Measurements from ENCODE around the gene GLIS1. TPM values are rescaled to one million over a fixed set of nuclear protein-coding genes. Genes with fewer than 3 reads are reported as not detected.

Gene GLIS1
- total RNA-seq, 1 experiment from 2014 or later, result 0.24 TPM

- ATAC-seq (peak; percentile 87), DNase-seq (ENCODE audit: low spot score) (peak; percentile 93)
- no peaks in the 10 kb centered on the region; the same call in 1 of the 2 replicates for H3K27me3 Mint-ChIP-seq (ENCODE audit: low read depth)
- H3K36me3 Mint-ChIP-seq, result no peaks in the 10 kb centered on the region; the same call in 1 of the 2 replicates
- TF ChIP-seq ETV6 (CRISPR knock-in tag; IDR thresholded peaks at IDR 0.05), result peak; percentile 57; the same call in 1 of the 2 replicates
- 0 out of 2 replicates have a peak, but pooled peaks have one; percentile 20 for TF ChIP-seq FOXK1 (CRISPR knock-in tag; IDR thresholded peaks at IDR 0.05)
- TF ChIP-seq, protein P1, sequence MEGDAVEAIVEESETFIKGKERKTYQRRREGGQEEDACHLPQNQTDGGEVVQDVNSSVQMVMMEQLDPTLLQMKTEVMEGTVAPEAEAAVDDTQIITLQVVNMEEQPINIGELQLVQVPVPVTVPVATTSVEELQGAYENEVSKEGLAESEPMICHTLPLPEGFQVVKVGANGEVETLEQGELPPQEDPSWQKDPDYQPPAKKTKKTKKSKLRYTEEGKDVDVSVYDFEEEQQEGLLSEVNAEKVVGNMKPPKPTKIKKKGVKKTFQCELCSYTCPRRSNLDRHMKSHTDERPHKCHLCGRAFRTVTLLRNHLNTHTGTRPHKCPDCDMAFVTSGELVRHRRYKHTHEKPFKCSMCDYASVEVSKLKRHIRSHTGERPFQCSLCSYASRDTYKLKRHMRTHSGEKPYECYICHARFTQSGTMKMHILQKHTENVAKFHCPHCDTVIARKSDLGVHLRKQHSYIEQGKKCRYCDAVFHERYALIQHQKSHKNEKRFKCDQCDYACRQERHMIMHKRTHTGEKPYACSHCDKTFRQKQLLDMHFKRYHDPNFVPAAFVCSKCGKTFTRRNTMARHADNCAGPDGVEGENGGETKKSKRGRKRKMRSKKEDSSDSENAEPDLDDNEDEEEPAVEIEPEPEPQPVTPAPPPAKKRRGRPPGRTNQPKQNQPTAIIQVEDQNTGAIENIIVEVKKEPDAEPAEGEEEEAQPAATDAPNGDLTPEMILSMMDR (IDR thresholded peaks at IDR 0.05), result peak; percentile 74
- TF ChIP-seq ATF2 (CRISPR knock-in tag; IDR thresholded peaks at IDR 0.05; ENCODE audit: borderline replicate concordance, low read depth), result no peak
- TF ChIP-seq, protein P2, sequence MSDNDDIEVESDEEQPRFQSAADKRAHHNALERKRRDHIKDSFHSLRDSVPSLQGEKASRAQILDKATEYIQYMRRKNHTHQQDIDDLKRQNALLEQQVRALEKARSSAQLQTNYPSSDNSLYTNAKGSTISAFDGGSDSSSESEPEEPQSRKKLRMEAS (CRISPR knock-in tag; IDR thresholded peaks at IDR 0.05), result 0 out of 2 replicates have a peak, but pooled peaks have one; percentile 25
- no peak for TF ChIP-seq E2F1 (CRISPR knock-in tag; IDR thresholded peaks at IDR 0.05)
- no peak for TF ChIP-seq ESRRA (CRISPR knock-in tag; IDR thresholded peaks at IDR 0.05; ENCODE audit: borderline replicate concordance)
- peaks cover 11% of the 10 kb centered on the region for H3K9me3 Mint-ChIP-seq
- H3K27ac Mint-ChIP-seq, result no peak overlapping the region
- no peak overlapping the region for H3K4me3 Mint-ChIP-seq
- ChIA-PET POLR2A (no interaction called here), CTCF (interaction anchor here (0.5 to 8.7 kb wide), 74 partner anchors 8 to 474 kb away, joined by 3 to 192 read pairs (median 5); no protein-coding TSS in a partner anchor)
- peaks cover 13% of the 10 kb centered on the region for H3K4me1 Mint-ChIP-seq
Observed at GRCh38 chr1:53485478-53486394, 253.2 kb downstream of the GLIS1 start.

- Mint-ChIP-seq H3K4me1 (peaks cover 14% of the 10 kb centered on the region), H3K27me3 (ENCODE audit: low read depth) (peaks cover 2% of the 10 kb centered on the region), H3K4me3 (no peak overlapping the region), H3K36me3 (no peaks in the 10 kb centered on the region; the same call in 1 of the 2 replicates), H3K9me3 (peaks cover 8% of the 10 kb centered on the region; the same call in 1 of the 2 replicates), H3K27ac (no peak overlapping the region)
- ATAC-seq (peak; percentile 6; the same call in 1 of the 2 replicates), DNase-seq (ENCODE audit: low spot score) (no peak)
- TF ChIP-seq ZBTB43 (CRISPR knock-in tag; IDR thresholded peaks at IDR 0.05) (no peak), ZBTB21 (CRISPR knock-in tag; IDR thresholded peaks at IDR 0.05; ENCODE audit: borderline replicate concordance) (no peak), HMGXB4 (CRISPR knock-in tag; IDR thresholded peaks at IDR 0.05) (no peak), NR3C1 (CRISPR knock-in tag; conservative IDR thresholded peaks at IDR 0.05; ENCODE audit: low read depth) (no peak), PRRX2 (CRISPR knock-in tag; IDR thresholded peaks at IDR 0.05) (no peak), TCF7 (CRISPR knock-in tag; IDR thresholded peaks at IDR 0.05; ENCODE audit: low read depth) (no peak), TEAD1 (CRISPR knock-in tag; IDR thresholded peaks at IDR 0.05) (no peak), CREB1 (CRISPR knock-in tag; IDR thresholded peaks at IDR 0.05) (no peak), GTF2I (CRISPR knock-in tag; conservative IDR thresholded peaks at IDR 0.05) (no peak)
- TF ChIP-seq, protein P3, sequence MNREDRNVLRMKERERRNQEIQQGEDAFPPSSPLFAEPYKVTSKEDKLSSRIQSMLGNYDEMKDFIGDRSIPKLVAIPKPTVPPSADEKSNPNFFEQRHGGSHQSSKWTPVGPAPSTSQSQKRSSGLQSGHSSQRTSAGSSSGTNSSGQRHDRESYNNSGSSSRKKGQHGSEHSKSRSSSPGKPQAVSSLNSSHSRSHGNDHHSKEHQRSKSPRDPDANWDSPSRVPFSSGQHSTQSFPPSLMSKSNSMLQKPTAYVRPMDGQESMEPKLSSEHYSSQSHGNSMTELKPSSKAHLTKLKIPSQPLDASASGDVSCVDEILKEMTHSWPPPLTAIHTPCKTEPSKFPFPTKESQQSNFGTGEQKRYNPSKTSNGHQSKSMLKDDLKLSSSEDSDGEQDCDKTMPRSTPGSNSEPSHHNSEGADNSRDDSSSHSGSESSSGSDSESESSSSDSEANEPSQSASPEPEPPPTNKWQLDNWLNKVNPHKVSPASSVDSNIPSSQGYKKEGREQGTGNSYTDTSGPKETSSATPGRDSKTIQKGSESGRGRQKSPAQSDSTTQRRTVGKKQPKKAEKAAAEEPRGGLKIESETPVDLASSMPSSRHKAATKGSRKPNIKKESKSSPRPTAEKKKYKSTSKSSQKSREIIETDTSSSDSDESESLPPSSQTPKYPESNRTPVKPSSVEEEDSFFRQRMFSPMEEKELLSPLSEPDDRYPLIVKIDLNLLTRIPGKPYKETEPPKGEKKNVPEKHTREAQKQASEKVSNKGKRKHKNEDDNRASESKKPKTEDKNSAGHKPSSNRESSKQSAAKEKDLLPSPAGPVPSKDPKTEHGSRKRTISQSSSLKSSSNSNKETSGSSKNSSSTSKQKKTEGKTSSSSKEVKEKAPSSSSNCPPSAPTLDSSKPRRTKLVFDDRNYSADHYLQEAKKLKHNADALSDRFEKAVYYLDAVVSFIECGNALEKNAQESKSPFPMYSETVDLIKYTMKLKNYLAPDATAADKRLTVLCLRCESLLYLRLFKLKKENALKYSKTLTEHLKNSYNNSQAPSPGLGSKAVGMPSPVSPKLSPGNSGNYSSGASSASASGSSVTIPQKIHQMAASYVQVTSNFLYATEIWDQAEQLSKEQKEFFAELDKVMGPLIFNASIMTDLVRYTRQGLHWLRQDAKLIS (CRISPR knock-in tag; IDR thresholded peaks at IDR 0.05; ENCODE audit: borderline replicate concordance), result no peak
- TF ChIP-seq, protein P4, sequence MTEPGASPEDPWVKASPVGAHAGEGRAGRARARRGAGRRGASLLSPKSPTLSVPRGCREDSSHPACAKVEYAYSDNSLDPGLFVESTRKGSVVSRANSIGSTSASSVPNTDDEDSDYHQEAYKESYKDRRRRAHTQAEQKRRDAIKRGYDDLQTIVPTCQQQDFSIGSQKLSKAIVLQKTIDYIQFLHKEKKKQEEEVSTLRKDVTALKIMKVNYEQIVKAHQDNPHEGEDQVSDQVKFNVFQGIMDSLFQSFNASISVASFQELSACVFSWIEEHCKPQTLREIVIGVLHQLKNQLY (CRISPR knock-in tag; IDR thresholded peaks at IDR 0.05), result no peak
- ChIA-PET CTCF (interaction anchor here (0.6 to 8.7 kb wide), 27 partner anchors 13 to 312 kb away, joined by 3 to 192 read pairs (median 7); no protein-coding TSS in a partner anchor), POLR2A (no interaction called here)
Observed at GRCh38 chr1:53484705-53485477, 254.1 kb downstream of the GLIS1 start.
